HCT116 (cell line): ENCODE measurements around the gene SMG5. TPM values are rescaled to one million over a fixed set of nuclear protein-coding genes. Genes with fewer than 3 reads are reported as not detected.
A peak's percentile ranks its signal among the peaks of the same experiment; 100 is the strongest.

Experiments
- ATAC-seq: fragments of 200-7000 bp; cut with Tn5 transposase; 2 replicates; pipeline ENCODE4 v1.9.1; 2020; ENCODE audit warnings: mild to moderate bottlenecking, moderate library complexity
- BruUV-seq: library from RNA; stranded (reverse); fragments of 400-500 nt; replicated peaks from 2 replicates; lab custom pipeline; 2021; lab: Mats Ljungman, UMichigan
- CTCF ChIA-PET: fragments of 300-600 bp; sonication (Branson Sonifier 250); formaldehyde crosslinking; loops from one replicate; lab custom pipeline; 2021; ENCODE audit warnings: antibody characterized with exemption; lab: Charles Lee
- POLR2A ChIA-PET: fragments of 300-600, 350-600 bp; sonication (Branson Sonifier 250); formaldehyde crosslinking; loops from one replicate; lab custom pipeline; 2021; ENCODE audit warnings: antibody characterized with exemption; lab: Charles Lee
- RAD21 ChIA-PET, 2 experiments: fragments of 300-600 bp; sonication (Branson Sonifier 250); formaldehyde crosslinking; loops; one replicate each; lab custom pipeline; 2023; ENCODE audit warnings: low total read pairs in 2 of 2; ENCODE audit not compliant: uncharacterized antibody in 2 of 2, unreplicated experiment in 2 of 2, low non-redundant PET in 1 of 2; lab: Charles Lee
- DNase-seq: peaks from one replicate; pipeline ENCODE4 v3.0.0-alpha.2; 2010; ENCODE audit warnings: low read depth, low spot score
- H2AFZ ChIP-seq: fragments of 200-600 bp; shearing (Covaris generic), sonication (generic); 2 replicates; pipeline ENCODE4 v1.6.1; 2017; ENCODE audit warnings: low read depth, mixed run types, mixed read lengths, antibody characterized with exemption, low read length; ENCODE audit not compliant: poor library complexity, severe bottlenecking
- H3K27ac ChIP-seq: 2 replicates; pipeline ENCODE4 v1.5.1; 2012; ENCODE audit warnings: low read depth, low read length
- H3K27me3 ChIP-seq: fragments of 200-600 bp; sonication (generic); 2 replicates; pipeline ENCODE4 v1.6.1; 2016; ENCODE audit warnings: mixed run types, low read length, mixed read lengths; ENCODE audit not compliant: insufficient read depth
- H3K36me3 ChIP-seq, 2 experiments: fragments of 200-500 bp in 1 of 2; fragments of 200-600 bp in 1 of 2; sonication (Bioruptor generic) in 1 of 2; sonication (generic) in 1 of 2; 2 replicates each; pipeline versions ENCODE4 v1.5.1 to v1.6.1; 2014 to 2016; ENCODE audit warnings: low read length in 2 of 2, inconsistent platforms in 1 of 2, mixed read lengths in 1 of 2, mixed run types in 1 of 2; ENCODE audit not compliant: insufficient read depth in 2 of 2, control insufficient read depth in 1 of 2
- H3K4me1 ChIP-seq, 2 experiments: fragments of 200-600 bp in 1 of 2; sonication (generic) in 1 of 2; 2 replicates each; pipeline versions ENCODE4 v1.5.1 to v1.6.1; 2012 to 2017; ENCODE audit warnings: low read length in 2 of 2, inconsistent platforms in 1 of 2, mild to moderate bottlenecking in 1 of 2, mixed read lengths in 1 of 2, mixed run types in 1 of 2, moderate library complexity in 1 of 2; ENCODE audit not compliant: insufficient read depth in 2 of 2, control insufficient read depth in 1 of 2
- H3K4me2 ChIP-seq: fragments of 200-600 bp; sonication (generic); 2 replicates; pipeline ENCODE4 v1.6.1; 2017; ENCODE audit warnings: mixed run types, low read length, mixed read lengths
- H3K4me3 ChIP-seq, 2 experiments: fragments of 200-600 bp in 1 of 2; sonication (generic) in 1 of 2; replicated peaks in 1 of 2; 2 replicates each; pipeline ENCODE4 v1.5.1; 2011 to 2016; ENCODE audit warnings: low read length in 2 of 2, control low read depth in 1 of 2, low read depth in 1 of 2, mild to moderate bottlenecking in 1 of 2, mixed read lengths in 1 of 2, mixed run types in 1 of 2
- H3K79me2 ChIP-seq: fragments of 200-600 bp; sonication (generic); 2 replicates; pipeline ENCODE4 v1.6.1; 2017; ENCODE audit warnings: mild to moderate bottlenecking, mixed run types, low read length, moderate library complexity, mixed read lengths; ENCODE audit not compliant: insufficient read depth
- H3K9ac ChIP-seq: fragments of 200-600 bp; sonication (generic); 2 replicates; pipeline ENCODE4 v1.6.1; 2016; ENCODE audit warnings: low read length, mixed read lengths
- H3K9me2 ChIP-seq: fragments of 200-600 bp; sonication (generic), shearing (Covaris generic); 2 replicates; pipeline ENCODE4 v1.6.1; 2017; ENCODE audit warnings: mixed run types, mild to moderate bottlenecking, moderate library complexity; ENCODE audit not compliant: insufficient read depth
- H3K9me3 ChIP-seq, 2 experiments: fragments of 200-500 bp in 1 of 2; fragments of 200-600 bp in 1 of 2; sonication (Bioruptor generic) in 1 of 2; sonication (generic) in 1 of 2; 2 replicates each; pipeline ENCODE4 v1.6.1; 2014 to 2017; ENCODE audit warnings: low read length in 2 of 2, mixed read lengths in 2 of 2, inconsistent platforms in 1 of 2, low read depth in 1 of 2, mild to moderate bottlenecking in 1 of 2, mixed run types in 1 of 2, moderate library complexity in 1 of 2; ENCODE audit not compliant: control insufficient read depth in 1 of 2, insufficient read depth in 1 of 2
- H4K20me1 ChIP-seq: fragments of 200-600 bp; sonication (generic), shearing (Covaris generic); 2 replicates; pipeline ENCODE4 v1.6.1; 2017; ENCODE audit warnings: mixed run types, mild to moderate bottlenecking, moderate library complexity; ENCODE audit not compliant: insufficient read depth
- CBX3 ChIP-seq: IDR thresholded peaks from 2 replicates; pipeline ENCODE4 v1.6.1; 2012; ENCODE audit warnings: low read depth
- CEBPB ChIP-seq: IDR thresholded peaks from 2 replicates; pipeline ENCODE4 v1.6.1; 2012; ENCODE audit warnings: low read depth
- ELF1 ChIP-seq: IDR thresholded peaks from 2 replicates; pipeline ENCODE4 v1.6.1; 2012; ENCODE audit warnings: low read depth, borderline replicate concordance
- EZH2phosphoT487 ChIP-seq: fragments of 200-600 bp; IDR thresholded peaks from 2 replicates; pipeline ENCODE4 v1.6.1; 2018; ENCODE audit warnings: antibody characterized with exemption, borderline replicate concordance
- FOSL1 ChIP-seq: IDR thresholded peaks from 2 replicates; pipeline ENCODE4 v1.6.1; 2012; ENCODE audit warnings: low read depth
- JUND ChIP-seq: IDR thresholded peaks from 2 replicates; pipeline ENCODE4 v1.6.1; 2012
- MAX ChIP-seq: IDR thresholded peaks from 2 replicates; pipeline ENCODE4 v1.6.1; 2012
- POLR2A ChIP-seq: IDR thresholded peaks from 2 replicates; pipeline ENCODE4 v1.7.0; 2011; ENCODE audit warnings: borderline replicate concordance; ENCODE audit not compliant: insufficient read depth, insufficient read length; ENCODE audit errors: extremely low read depth
- POLR2AphosphoS5 ChIP-seq: IDR thresholded peaks from 2 replicates; pipeline ENCODE4 v1.6.1; 2011; ENCODE audit warnings: mild to moderate bottlenecking, low read depth, low read length, moderate library complexity
- REST ChIP-seq: IDR thresholded peaks from 2 replicates; pipeline ENCODE4 v1.6.1; 2012; ENCODE audit warnings: low read depth
- SIN3A ChIP-seq: IDR thresholded peaks from 2 replicates; pipeline ENCODE4 v1.6.1; 2012; ENCODE audit warnings: low read depth
- SRF ChIP-seq: IDR thresholded peaks from 2 replicates; pipeline ENCODE4 v1.6.1; 2012; ENCODE audit warnings: low read depth
- ZFX ChIP-seq: fragments of 450-650 bp; IDR thresholded peaks from 2 replicates; pipeline ENCODE4 v1.6.1; 2017
- intact Hi-C: fragments of 100-400 bp; cut with micrococcal nuclease; formaldehyde crosslinking; loops from 2 replicates; pipeline ENCODE4 v1.10.0; 2022
- total RNA-seq: library from RNA; stranded (reverse); gene quantifications from one replicate; pipeline ENCODE4 v1.2.1, GENCODE V29; 2021; ENCODE audit not compliant: unreplicated experiment

The SMG5 gene
- total RNA-seq, 1 experiment from 2014 or later: 75.2 TPM

GRCh38 chr1:156241926-156242325, 40.7 kb downstream of the SMG5 start, which contains the start of gene BGLAP:
Gene BGLAP (plus strand): TSS chr1:156242184. CDS start chr1:156242232, 48 bp downstream.
- Histone ChIP-seq H3K9me2 (no peaks in the 10 kb centered on the region), H3K79me2 (no peaks in the 10 kb centered on the region), H3K36me3 (0 out of 4 replicates have a peak, but pooled peaks cover 0 to 4% of the 10 kb centered on the region in 2 experiments), H3K27ac (no peak within 1 kb of the TSS), H2AFZ (no peak within 1 kb of the TSS), H4K20me1 (no peaks in the 10 kb centered on the region), H3K9me3 (no peaks in the 10 kb centered on the region), H3K4me1 (peaks cover 8 to 17% of the 10 kb centered on the region in 2 experiments), H3K9ac (no peak within 1 kb of the TSS), H3K4me3 (no peak within 1 kb of the TSS), H3K4me2 (peak within 1 kb of the TSS; percentile 32; the same call in 1 of the 2 replicates), H3K27me3 (no peaks in the 10 kb centered on the region)
- ATAC-seq: no peak
- TF ChIP-seq SIN3A (no peak), POLR2AphosphoS5 (no peak), REST (no peak), SRF (no peak), EZH2phosphoT487 (no peak), POLR2A (no peak)
- no TSS peak for BruUV-seq
- POLR2A ChIA-PET: no interaction called here
- RAD21 ChIA-PET: no interaction called here
- DNase-seq: no peak
- intact Hi-C loops: no loop called here
- CTCF ChIA-PET: no interaction called here

- ChIA-PET POLR2A (no interaction called here), CTCF (no interaction called here), RAD21 (no interaction called here)
- Histone ChIP-seq H3K9me2 (no peaks in the 10 kb centered on the region), H3K27ac (no peak overlapping the region), H3K79me2 (no peaks in the 10 kb centered on the region), H3K4me1 (peaks cover 6 to 12% of the 10 kb centered on the region in 2 experiments; a peak in 3 of 4 replicates), H3K27me3 (no peaks in the 10 kb centered on the region), H3K9ac (no peak overlapping the region), H3K36me3 (peaks cover 0 to 8% of the 10 kb centered on the region in 2 experiments; a peak in 1 of 4 replicates), H3K9me3 (no peaks in the 10 kb centered on the region), H3K4me3 (no peak overlapping the region), H3K4me2 (peak overlapping the region; percentile 32; the same call in 1 of the 2 replicates), H2AFZ (no peak overlapping the region), H4K20me1 (no peaks in the 10 kb centered on the region)
- no TSS peak for BruUV-seq
- ATAC-seq (peak; percentile 52), DNase-seq (no peak)
- intact Hi-C loops: no loop called here
- TF ChIP-seq ELF1 (no peak), CEBPB (no peak), ZFX (no peak), MAX (no peak), FOSL1 (no peak), SIN3A (no peak), CBX3 (no peak), REST (no peak), JUND (no peak)
Observed at GRCh38 chr1:156241311-156241811, 41.3 kb downstream of the SMG5 start.
